Activated T-cell treated with anti-CD3 and anti-CD28 coated beads for 24 hours (primary cell): Measurements from ENCODE around the gene POU3F3.

Experiments
- DNase-seq: peaks from one replicate; pipeline ENCODE4 v3.0.0-alpha.2; 2020; ENCODE audit warnings: low read depth

POU3F3 gene

GRCh38 chr2:104875262-104875661, 21.3 kb downstream of the POU3F3 start:
- no peak for DNase-seq

- DNase-seq = no peak
Measured at GRCh38 chr2:104876606-104877570, 23.0 kb downstream of the POU3F3 start.

- no peak for DNase-seq
Measured at GRCh38 chr2:104878863-104879512, 25.1 kb downstream of the POU3F3 start.

- no peak for DNase-seq
Measured at GRCh38 chr2:104880076-104880475, 26.2 kb downstream of the POU3F3 start.

DNA sequence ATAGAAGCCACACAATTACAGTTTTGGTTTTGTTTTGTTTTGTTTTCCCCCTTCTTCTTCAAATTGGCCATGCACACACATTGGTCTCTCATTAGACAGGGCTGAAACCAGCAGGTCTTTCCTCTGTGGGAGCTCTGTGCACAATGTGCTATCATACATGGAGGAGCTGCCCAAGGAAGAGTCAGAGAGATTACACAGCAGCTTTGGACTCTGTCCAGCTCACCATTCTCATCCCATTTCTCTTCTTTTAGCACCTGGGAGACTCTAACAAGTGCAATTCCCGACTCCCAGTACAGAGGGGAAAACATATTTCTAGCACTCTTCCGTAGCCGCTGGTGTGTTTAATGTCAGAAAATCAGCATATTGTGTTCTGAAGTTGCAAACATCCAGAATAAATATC, 29.4 kb downstream of the POU3F3 start:
- no peak for DNase-seq

DNA sequence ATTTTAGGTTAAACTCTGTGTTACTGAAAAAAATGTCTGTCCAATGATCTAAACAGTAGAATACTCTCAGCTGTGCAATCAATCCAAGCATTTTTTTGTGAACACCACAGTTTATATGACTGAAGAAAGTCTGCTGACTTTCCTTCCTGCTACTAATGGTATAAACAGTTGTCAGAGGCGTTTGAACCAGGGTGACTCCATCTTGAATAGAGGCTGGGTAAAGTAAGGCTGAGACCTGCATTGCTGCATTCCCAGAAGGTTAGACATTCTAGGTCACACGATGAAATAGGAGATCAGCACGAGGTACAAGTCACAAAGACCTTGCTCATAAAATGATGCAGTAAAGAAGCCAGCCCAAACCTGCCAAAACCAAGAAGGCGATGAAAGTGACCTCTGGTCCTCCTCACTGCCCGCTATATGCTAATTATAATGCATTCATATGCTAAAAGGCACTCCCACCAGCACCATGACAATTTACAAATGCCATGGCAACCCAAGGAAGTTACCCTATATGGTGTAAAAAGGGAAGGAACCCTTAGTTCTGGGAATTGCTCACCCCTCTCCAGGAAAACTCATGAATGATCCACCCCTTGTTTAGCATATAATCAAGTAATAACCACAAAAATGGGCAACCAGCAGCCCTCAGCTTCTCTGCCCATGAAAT, 31.3 kb downstream of the POU3F3 start:
- DNase-seq = no peak

DNA sequence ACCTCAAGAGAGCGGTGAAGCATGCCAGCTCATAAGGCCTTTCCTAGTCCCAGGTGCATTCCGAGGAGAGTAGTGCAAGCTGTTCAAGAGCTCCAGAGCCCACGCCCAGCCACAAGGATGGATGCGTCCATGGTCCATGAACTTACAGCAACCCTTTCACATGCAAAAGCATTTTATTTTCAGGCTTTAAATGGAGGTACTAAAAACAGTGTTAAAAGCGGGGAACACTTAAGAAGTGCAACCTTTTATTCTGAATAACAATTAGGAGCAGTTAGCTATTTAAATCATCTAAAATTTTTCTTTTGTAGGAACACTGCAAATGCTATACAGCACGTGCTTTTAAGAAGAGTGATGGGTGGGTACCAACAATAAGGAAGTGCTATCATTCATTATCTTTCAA, 33.8 kb downstream of the POU3F3 start:
- DNase-seq = no peak

DNA sequence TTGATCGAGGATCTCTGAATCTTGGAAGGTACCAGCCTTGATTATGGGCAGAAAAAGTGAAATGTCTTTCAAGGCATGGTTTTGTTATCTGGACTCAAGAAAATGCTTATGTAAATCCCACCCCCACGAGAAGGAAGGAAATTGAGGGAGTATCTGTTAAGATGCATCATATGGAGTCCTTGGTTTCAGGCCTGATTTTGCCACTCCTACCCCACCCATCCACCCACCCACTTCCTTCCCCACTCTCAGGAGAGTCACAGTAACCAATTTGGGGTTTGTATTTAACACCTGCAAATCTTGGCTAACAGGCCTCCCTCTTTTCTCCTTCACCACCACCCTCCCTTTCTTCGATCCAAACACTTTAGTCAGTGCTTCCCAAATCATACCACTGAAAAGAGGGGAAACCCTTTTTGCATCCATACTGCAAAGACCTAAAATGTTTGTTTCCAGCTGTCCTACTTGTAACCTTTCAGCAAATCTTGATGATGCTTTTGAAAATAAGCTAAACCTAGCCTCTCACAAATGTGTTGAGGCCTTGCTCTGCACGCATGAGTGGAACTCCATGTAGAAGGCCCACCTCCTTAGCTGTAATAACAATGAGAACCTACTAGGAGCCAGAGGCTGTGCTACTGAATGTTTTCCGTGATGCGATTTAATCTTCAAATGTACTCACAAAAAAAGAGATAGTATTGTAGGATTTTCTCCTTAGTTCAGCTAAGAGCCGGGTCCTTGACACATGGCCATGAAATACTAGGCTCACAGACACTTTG, 34.8 kb downstream of the POU3F3 start:
- DNase-seq = no peak

DNA sequence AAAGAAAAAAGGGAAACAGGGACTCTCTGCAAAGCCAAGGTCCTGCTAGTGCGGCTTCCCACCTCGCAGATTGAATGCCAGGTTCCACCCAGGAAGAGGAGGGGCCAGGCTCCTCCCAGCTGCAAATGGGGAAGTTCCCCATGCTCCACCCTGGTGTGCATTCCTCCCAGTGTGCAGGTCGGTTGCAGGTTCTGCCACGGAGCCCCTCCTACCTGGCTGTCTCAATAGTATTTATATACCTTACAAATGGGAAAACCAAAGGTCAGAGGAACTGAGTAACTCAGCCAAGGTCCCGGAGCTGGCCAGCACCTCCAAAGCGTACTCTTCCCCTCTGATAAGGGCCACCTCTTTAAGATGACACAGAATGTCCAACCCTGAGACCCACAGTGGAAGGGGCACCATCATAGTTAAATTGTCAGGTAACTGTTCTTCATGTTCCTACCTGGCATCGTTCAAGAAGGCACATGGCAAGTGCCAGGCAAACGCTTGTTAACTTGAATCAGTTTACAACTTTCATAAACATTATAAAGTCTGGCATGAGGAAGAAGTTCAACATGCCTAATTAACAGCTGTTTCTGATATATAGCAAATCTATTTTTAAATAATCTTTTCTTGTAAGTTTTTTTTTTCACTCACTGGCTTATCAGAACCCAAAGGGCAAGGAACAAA, 35.5 kb downstream of the POU3F3 start:
- DNase-seq = no peak

DNA sequence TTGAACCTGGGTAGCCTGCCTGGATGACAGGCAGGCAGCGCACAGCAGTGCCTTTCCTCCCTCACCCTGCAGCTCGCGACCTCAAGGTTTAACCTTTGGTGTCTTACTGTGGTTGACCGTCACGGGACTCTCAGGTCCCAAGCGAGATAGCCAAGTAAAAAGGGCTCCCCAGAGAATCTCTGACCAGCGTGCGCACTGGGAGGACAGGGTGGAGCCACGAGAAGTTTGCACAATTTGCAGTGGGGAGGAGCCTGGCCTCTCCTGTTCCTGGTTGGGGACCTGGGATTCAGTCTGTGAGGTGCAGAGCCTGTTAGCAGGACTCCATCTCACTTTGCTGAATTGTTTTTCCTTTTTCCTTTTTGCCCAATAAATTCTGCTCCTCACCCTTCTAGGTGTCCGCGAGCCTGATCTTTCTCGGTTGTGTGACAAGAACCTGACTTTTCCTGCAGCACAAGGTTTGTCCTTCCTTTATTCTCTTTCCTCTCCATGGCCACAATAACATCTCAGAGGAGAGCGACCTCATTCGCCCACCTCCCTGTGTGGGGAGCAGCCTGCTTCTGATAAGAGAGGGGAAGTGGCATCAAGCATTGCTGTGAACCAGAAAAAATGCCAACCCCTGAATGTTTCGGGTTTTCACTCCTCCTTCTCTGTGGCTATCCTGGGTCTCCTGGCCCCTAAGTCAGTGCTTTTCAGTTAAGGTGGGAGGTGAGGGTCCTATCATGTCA, 36.2 kb downstream of the POU3F3 start:
- DNase-seq = no peak

DNA sequence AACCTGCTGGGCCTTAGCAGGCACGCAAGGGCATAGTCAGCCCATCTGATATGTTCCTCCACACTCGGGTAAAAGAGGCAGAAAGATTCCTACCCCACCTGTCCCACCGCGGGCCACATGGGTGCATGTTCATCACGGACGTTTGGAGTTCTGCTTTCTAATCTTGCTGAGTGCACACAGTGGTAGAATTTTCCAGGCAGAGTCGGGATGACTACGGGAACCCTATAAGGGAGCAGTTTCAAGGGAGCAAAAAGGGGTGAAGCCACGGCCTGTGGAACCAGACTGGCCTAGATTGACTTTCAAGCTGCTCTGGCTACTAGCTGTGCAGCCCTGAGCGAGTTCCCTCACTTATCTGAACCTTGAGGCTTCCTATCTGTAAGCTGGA, 36.8 kb downstream of the POU3F3 start:
- no peak for DNase-seq

- DNase-seq = no peak
Measured at GRCh38 chr2:104891145-104891544, 37.2 kb downstream of the POU3F3 start.

DNA sequence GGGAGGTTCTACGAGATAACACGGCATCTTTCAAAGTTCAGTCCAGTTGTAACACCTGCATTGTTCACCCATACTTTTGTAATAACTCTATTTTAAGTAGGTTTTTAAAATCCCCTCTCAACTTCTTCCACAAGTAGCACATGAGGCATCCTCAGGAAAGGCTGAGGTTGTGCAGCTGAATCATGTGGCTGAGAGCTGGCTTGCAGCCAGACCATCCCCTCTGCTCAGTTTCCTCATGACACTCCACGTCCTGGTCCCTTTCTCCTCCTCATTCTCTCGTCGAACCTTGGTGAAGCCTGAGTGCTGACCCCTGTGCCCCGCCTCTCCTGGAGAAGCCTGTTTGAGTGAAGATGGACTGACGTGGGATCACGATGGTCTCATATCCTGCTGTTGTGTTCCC, 42.5 kb downstream of the POU3F3 start:
- no peak for DNase-seq

DNA sequence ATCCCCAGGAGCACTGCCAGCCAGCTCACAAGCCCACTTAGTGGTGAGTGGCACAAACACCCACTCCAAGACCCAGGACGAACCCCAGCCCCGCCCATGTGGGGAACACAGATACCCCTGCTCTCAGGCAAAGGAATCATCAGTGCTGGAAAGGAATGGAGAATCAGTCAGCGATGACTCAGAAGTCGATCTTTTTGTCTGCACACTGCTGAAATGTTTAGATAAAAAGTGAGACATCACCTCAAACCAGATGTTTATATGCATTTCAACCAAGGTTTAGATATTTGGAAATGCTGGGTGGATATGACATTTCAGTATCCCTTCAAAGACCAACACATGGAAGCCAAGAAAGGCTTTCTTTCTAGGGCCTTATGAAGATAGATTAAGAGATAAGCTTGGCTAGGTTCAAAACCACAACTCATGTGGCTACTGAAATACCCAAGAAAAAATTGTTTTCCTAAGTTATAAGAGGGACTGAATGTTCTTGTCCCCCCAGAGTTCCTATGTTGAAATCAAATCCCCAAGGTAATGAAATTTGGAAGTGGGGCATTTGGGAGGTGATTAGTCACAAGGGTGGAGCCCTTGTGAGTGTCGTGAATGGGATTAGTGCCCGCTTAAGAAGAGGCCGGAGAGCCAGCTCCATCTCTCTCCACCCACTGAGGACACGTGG, 43.7 kb downstream of the POU3F3 start:
- no peak for DNase-seq

DNA sequence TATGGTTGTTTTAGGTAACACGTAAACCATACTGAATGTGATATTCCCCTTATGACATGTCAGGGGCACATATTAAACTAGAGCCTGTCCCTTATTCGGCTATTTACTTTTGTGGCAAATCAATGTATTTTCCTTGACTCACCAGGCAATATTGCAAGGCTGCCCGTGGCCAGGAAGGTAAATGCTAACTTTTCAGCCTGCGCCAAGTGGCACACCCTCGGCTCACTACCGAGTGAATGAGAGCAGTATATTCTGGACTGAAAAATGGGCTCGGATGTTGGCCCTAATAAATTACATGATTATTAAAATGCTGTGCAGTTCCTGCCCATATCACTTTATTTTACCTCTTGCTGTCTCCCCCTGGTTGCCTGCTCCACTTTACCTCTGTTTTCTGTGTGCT, 46.7 kb downstream of the POU3F3 start:
- DNase-seq = no peak

GRCh38 chr2:104901037-104901881, 47.3 kb downstream of the POU3F3 start:
- DNase-seq = no peak

GRCh38 chr2:104902317-104902716, 48.4 kb downstream of the POU3F3 start:
- no peak for DNase-seq
